Mesendoderm (in vitro differentiated cells): ENCODE results near the gene HOXC4.

ENCODE experiments used
- DNase-seq: peaks from one replicate; pipeline ENCODE4 v3.0.0; 2013
- H2AK5ac ChIP-seq: 2 replicates; pipeline ENCODE4 v1.6.1; 2013; ENCODE audit warnings: low read length, inconsistent platforms
- H2BK120ac ChIP-seq: 2 replicates; pipeline ENCODE4 v1.6.1; 2013; ENCODE audit warnings: low read depth, mild to moderate bottlenecking, low read length, moderate library complexity, mixed read lengths
- H2BK15ac ChIP-seq: replicated peaks from 2 replicates; pipeline ENCODE4 v1.6.1; 2013; ENCODE audit warnings: low read depth, mild to moderate bottlenecking, moderate library complexity
- H2BK5ac ChIP-seq: 2 replicates; pipeline ENCODE4 v1.6.1; 2013; ENCODE audit warnings: low read length, inconsistent platforms
- H3K18ac ChIP-seq: 2 replicates; pipeline ENCODE4 v1.6.1; 2013; ENCODE audit warnings: mild to moderate bottlenecking, low read length, mixed read lengths
- H3K23ac ChIP-seq: one replicate; pipeline ENCODE4 v1.6.1; 2013; ENCODE audit warnings: low read length
- H3K27ac ChIP-seq: 2 replicates; pipeline ENCODE4 v1.5.1; 2013; ENCODE audit warnings: low read depth, mild to moderate bottlenecking, inconsistent platforms, low read length, moderate library complexity
- H3K27me3 ChIP-seq: 2 replicates; pipeline ENCODE4 v1.6.1; 2013; ENCODE audit warnings: low read length, control low read depth, mild to moderate bottlenecking, inconsistent platforms; ENCODE audit not compliant: insufficient read depth, poor library complexity
- H3K36me3 ChIP-seq: 2 replicates; pipeline ENCODE4 v1.6.1; 2013; ENCODE audit warnings: low read length, inconsistent platforms; ENCODE audit not compliant: control insufficient read depth, insufficient read depth
- H3K4ac ChIP-seq: one replicate; pipeline ENCODE4 v1.6.1; 2013; ENCODE audit warnings: low read depth, mild to moderate bottlenecking, low read length, moderate library complexity
- H3K4me1 ChIP-seq: 2 replicates; pipeline ENCODE4 v1.6.1; 2013; ENCODE audit warnings: low read depth, low read length, inconsistent platforms; ENCODE audit not compliant: control insufficient read depth
- H3K4me2 ChIP-seq: 2 replicates; pipeline ENCODE4 v1.6.1; 2013; ENCODE audit warnings: low read length
- H3K4me3 ChIP-seq: 2 replicates; pipeline ENCODE4 v1.5.1; 2013; ENCODE audit warnings: mild to moderate bottlenecking, low read length
- H3K56ac ChIP-seq: one replicate; pipeline ENCODE4 v1.6.1; 2013; ENCODE audit warnings: low read length
- H3K79me1 ChIP-seq: 2 replicates; pipeline ENCODE4 v1.6.1; 2013; ENCODE audit warnings: low read length, inconsistent platforms
- H3K79me2 ChIP-seq: 2 replicates; pipeline ENCODE4 v1.6.1; 2013; ENCODE audit warnings: mild to moderate bottlenecking, low read length; ENCODE audit not compliant: control insufficient read depth, insufficient read depth
- H3K9ac ChIP-seq: 2 replicates; pipeline ENCODE4 v1.6.1; 2013; ENCODE audit warnings: low read length, inconsistent platforms
- H4K5ac ChIP-seq: one replicate; pipeline ENCODE4 v1.6.1; 2013; ENCODE audit warnings: low read length
- H4K8ac ChIP-seq: one replicate; pipeline ENCODE4 v1.6.1; 2013; ENCODE audit warnings: low read depth, mild to moderate bottlenecking, control low read depth, low read length, moderate library complexity
- WGBS: extraction: QIAGEN DNeasy Blood & Tissue Kit; methylation state at CpG from one replicate; pipeline ENCODE4 v1.1.7; 2013; ENCODE audit warnings: low lambda C conversion rate, missing lambda C conversion rate; ENCODE audit not compliant: insufficient coverage; ENCODE audit errors: extremely low coverage; 5-methylcytosine and 5-hydroxymethylcytosine counted together

The HOXC4 gene

DNA sequence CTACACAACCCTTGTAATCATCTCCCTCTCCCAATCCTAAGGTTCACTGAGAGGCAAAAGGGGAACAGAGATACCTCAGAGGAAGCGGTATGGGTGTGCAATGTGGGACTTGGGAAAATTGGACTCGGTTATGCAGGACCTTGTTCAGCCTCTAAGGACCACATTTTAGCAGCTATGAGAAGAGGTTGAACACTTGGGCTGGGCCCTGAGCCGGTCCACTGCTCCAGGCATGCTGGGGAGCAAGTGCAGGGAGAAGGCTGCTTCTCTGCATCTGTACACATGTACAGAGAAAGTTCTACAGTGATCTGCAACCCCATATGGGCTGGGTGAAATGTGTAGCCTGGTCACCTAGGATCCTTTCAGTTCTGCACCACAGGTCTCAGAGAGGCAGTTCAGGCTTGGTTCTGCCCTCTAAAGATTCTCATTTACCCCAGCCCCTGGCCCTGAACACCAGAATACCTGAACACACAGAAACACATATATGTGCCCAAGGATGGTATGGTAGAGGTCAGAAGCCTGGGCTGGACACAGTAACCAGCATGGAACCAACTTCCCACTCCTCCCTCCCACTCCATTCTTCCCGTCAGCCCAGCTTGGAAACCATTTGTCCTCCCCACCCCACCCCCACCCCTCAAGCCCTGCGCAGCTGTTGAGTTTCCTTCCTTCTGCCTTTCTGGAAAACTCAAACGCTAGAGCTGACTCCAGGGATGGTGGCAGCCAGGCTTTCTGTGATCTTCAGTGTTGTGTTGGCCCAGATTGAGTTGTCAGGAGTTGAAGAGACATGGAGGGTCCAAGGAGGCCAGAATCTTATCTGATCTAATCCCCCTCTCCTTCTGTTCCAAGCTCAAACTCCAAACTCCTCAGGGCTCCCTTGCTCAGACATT, 10.4 kb upstream of the HOXC4 start:
- H3K79me1 ChIP-seq: no peaks in the 10 kb centered on the region
- H3K4me3 ChIP-seq: no peak overlapping the region
- H3K79me2 ChIP-seq: no peaks in the 10 kb centered on the region
- H4K5ac ChIP-seq: no peak overlapping the region
- H4K8ac ChIP-seq: no peak overlapping the region
- no peak overlapping the region for H2AK5ac ChIP-seq
- no peak overlapping the region for H2BK5ac ChIP-seq
- H3K9ac ChIP-seq: no peak overlapping the region
- H3K27me3 ChIP-seq: peaks cover 89% of the 10 kb centered on the region
- no peak overlapping the region for H3K4ac ChIP-seq
- H2BK120ac ChIP-seq: no peak overlapping the region
- H3K4me2 ChIP-seq: no peak overlapping the region
- H3K18ac ChIP-seq: no peak overlapping the region
- no peak overlapping the region for H3K56ac ChIP-seq
- WGBS: no CpG with 5 or more reads among the region's 6 CpGs
- no peaks in the 10 kb centered on the region for H3K36me3 ChIP-seq
- no peak for DNase-seq
- H2BK15ac ChIP-seq: no peak overlapping the region
- H3K23ac ChIP-seq: no peak overlapping the region
- H3K4me1 ChIP-seq: no peaks in the 10 kb centered on the region
- H3K27ac ChIP-seq: no peak overlapping the region

DNA sequence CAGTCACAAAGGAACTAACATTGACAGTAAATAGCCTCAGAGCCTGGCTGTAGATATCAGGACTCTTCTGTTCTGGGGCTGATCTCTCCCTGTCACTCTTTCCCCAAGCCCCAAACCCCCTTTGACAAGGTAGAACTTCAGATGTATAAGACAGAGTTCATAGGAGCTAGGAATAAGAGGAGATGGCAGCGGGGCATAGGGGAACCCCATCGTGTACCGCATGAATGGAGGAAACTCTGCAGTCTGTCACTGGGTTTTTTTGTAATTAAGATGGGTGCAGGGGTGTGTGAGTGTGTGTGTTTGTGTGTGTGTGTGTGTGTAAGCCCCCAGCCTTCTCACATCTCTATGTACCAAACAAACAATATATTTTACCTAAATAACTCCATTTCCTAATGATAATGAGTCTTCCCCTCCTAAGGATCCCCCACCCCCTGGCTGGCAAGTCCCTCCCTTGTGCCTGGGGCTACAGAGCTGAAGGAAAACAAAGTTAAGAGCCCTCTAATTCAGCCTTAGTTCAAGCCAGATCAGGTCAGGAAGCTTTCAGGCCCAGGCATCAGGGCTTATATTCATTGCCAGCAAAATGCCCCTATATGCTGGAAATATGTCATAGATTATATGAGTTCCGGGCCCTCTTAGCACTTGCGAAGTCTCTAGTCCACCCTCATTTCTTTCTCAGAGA, 9.1 kb upstream of the HOXC4 start:
- H3K23ac ChIP-seq: no peak overlapping the region
- H2AK5ac ChIP-seq: no peak overlapping the region
- H3K27me3 ChIP-seq: peaks cover 87% of the 10 kb centered on the region
- H3K79me1 ChIP-seq: no peaks in the 10 kb centered on the region
- no peak overlapping the region for H3K4me3 ChIP-seq
- no peak overlapping the region for H4K5ac ChIP-seq
- no peak overlapping the region for H3K27ac ChIP-seq
- no peak overlapping the region for H3K18ac ChIP-seq
- no peak overlapping the region for H2BK15ac ChIP-seq
- no peaks in the 10 kb centered on the region for H3K79me2 ChIP-seq
- DNase-seq: no peak
- H4K8ac ChIP-seq: no peak overlapping the region
- no peak overlapping the region for H3K4ac ChIP-seq
- WGBS: no CpG with 5 or more reads among the region's 5 CpGs
- H2BK120ac ChIP-seq: no peak overlapping the region
- no peak overlapping the region for H3K56ac ChIP-seq
- no peaks in the 10 kb centered on the region for H3K4me1 ChIP-seq
- H3K4me2 ChIP-seq: no peak overlapping the region
- H2BK5ac ChIP-seq: no peak overlapping the region
- H3K9ac ChIP-seq: no peak overlapping the region
- H3K36me3 ChIP-seq: no peaks in the 10 kb centered on the region

DNA sequence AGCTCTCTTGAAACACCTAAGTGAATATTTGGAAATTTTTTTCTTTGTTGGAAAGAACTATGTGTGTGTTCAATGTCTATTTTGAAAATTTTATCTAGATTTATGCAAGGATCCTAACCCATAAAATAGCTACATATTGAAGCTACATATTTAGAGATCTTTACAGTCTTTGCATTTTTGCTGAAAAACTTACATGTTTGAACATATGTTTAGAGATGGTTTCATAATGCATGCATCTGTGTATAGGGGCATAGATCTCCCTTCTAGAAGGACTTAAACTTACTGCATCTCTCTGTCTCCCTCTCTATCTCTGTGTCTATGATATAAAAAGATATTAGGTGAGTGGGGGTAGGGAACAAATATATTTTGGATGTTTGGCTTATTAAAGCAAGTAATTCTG, 8.2 kb upstream of the HOXC4 start:
- Histone ChIP-seq H2BK120ac (no peak overlapping the region), H3K23ac (no peak overlapping the region), H3K79me2 (no peaks in the 10 kb centered on the region), H2BK15ac (no peak overlapping the region), H3K4me1 (no peaks in the 10 kb centered on the region), H3K9ac (no peak overlapping the region), H2BK5ac (no peak overlapping the region), H3K27me3 (peaks cover 87% of the 10 kb centered on the region), H4K8ac (no peak overlapping the region), H3K79me1 (no peaks in the 10 kb centered on the region), H3K27ac (no peak overlapping the region), H3K4me3 (no peak overlapping the region), H3K18ac (no peak overlapping the region), H3K56ac (no peak overlapping the region), H3K36me3 (no peaks in the 10 kb centered on the region), H2AK5ac (no peak overlapping the region), H3K4me2 (no peak overlapping the region), H4K5ac (no peak overlapping the region), H3K4ac (no peak overlapping the region)
- no peak for DNase-seq

DNA sequence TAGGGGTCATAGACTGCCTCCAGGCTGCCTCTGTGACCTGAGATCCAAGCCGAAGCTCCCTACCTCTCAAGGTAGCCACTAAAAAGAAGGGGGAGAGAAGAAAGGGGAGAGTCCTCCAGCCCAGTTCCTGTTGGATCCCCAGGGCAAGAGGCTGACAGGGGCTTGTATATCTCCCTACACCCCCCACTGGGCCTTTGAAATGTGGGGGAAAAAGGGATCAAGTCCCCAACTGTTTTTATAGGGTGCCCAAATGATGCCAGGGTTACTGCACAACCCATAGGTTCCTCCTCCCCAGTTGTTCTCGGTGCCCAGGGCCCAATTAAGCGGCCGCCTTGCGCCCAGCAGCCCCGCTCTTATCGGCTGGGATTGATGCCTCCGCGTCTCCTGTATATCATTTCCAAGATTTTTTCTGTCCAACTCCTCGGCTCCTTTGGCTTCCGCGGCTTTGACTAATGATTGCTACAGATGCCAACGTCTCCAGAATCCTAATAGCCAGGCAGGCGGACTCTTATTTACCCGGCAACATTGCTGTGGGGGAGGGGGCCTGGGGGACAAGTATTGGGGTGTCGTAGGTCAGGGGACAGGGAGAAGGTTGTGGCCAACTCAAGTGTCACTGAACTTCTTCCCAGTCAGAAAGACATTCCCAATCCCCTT, 7.6 kb upstream of the HOXC4 start:
- no peak overlapping the region for H4K5ac ChIP-seq
- no peak overlapping the region for H4K8ac ChIP-seq
- H3K27ac ChIP-seq: no peak overlapping the region
- H3K4me2 ChIP-seq: no peak overlapping the region
- H2BK120ac ChIP-seq: no peak overlapping the region
- no peak overlapping the region for H2BK5ac ChIP-seq
- no peaks in the 10 kb centered on the region for H3K36me3 ChIP-seq
- no peak overlapping the region for H3K23ac ChIP-seq
- H3K27me3 ChIP-seq: peaks cover 86% of the 10 kb centered on the region
- no peaks in the 10 kb centered on the region for H3K4me1 ChIP-seq
- no peak overlapping the region for H2BK15ac ChIP-seq
- no peak overlapping the region for H2AK5ac ChIP-seq
- H3K9ac ChIP-seq: no peak overlapping the region
- no peak overlapping the region for H3K56ac ChIP-seq
- no peak overlapping the region for H3K4ac ChIP-seq
- no peaks in the 10 kb centered on the region for H3K79me1 ChIP-seq
- DNase-seq: no peak
- H3K79me2 ChIP-seq: no peaks in the 10 kb centered on the region
- no CpG with 5 or more reads among the region's 16 CpGs for WGBS
- H3K18ac ChIP-seq: no peak overlapping the region
- no peak overlapping the region for H3K4me3 ChIP-seq

DNA sequence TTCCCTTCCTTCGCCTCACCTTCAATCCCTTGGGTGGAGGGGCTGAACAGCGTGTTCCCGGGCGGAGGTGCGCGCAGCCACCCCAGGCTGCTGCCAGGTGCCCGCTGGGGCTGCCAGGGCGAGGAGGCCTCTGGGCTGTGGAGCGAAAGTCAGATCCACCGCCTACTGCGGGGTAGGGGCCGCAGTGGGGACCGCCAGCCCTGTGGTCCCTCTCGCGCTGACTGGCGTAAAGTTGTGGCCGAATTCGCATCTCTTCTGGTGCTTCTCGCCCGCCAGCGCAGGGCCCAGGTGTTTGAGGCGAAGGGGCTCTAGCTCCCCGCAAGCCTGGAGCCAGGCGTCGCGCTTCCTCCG, 6.9 kb upstream of the HOXC4 start:
- DNase-seq: no peak

More for the DNA sequence above, 6.9 kb upstream of the HOXC4 start:
- H3K27me3 ChIP-seq: peaks cover 89% of the 10 kb centered on the region
- no peak overlapping the region for H2BK120ac ChIP-seq
- no peak overlapping the region for H3K4me2 ChIP-seq
- no peak overlapping the region for H3K18ac ChIP-seq
- no peaks in the 10 kb centered on the region for H3K36me3 ChIP-seq
- no peaks in the 10 kb centered on the region for H3K4me1 ChIP-seq
- H3K23ac ChIP-seq: peak overlapping the region; percentile 94
- no peak overlapping the region for H4K5ac ChIP-seq
- H3K56ac ChIP-seq: no peak overlapping the region
- H2BK5ac ChIP-seq: no peak overlapping the region
- H3K4ac ChIP-seq: no peak overlapping the region
- no peaks in the 10 kb centered on the region for H3K79me1 ChIP-seq
- no peak overlapping the region for H2AK5ac ChIP-seq
- H3K4me3 ChIP-seq: no peak overlapping the region
- H3K27ac ChIP-seq: no peak overlapping the region
- WGBS: no CpG with 5 or more reads among the region's 27 CpGs
- no peaks in the 10 kb centered on the region for H3K79me2 ChIP-seq
- H4K8ac ChIP-seq: no peak overlapping the region
- no peak overlapping the region for H2BK15ac ChIP-seq
- no peak overlapping the region for H3K9ac ChIP-seq
